ENCODE results near the gene CCDC191.

DNA sequence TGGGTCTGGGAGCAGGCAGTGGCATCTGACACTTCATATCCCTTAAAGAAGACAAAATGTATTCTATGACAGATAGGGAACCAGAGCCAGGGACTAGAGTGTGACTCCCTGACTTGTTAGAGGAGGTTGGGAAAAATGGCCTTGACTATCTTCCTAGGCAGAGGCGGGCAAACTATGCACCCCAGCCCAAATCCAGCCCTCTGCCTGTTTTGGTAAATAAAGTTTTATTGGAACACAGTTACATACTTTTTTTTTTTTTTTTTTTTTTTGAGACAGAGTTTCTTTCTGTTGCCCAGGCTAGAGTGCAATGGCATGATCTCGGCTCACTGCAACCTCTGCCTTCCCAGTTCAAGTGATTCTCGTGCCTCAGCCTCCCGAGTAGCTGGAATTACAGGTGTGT is 47.5 kb upstream of the CCDC191 start:
- TF ChIP-seq POLR2A (IDR thresholded peaks at IDR 0.05): no peak
- TF ChIP-seq CTCF (IDR thresholded peaks at IDR 0.05): no peak
